Activated T-helper 17 cell treated with anti-CD3 and anti-CD28 coated beads, Interleukin-2, amount 50 U/mL, for 72 hours (primary cell): ENCODE data around the gene FIGN. TPM values are rescaled to one million over a fixed set of nuclear protein-coding genes. Genes with fewer than 3 reads are reported as not detected.

Source experiments
- ATAC-seq: fragments of 150-1000 bp; cut with Tn5 transposase; replicated peaks from 2 replicates; pipeline ENCODE4 v1.10.0; 2021; ENCODE audit warnings: mild to moderate bottlenecking, moderate library complexity
- H3K27ac Mint-ChIP-seq: one replicate; pipeline ENCODE4 v1.8.0; 2022; ENCODE audit warnings: mixed read lengths
- H3K27me3 Mint-ChIP-seq: one replicate; pipeline ENCODE4 v1.8.0; 2022; ENCODE audit warnings: mixed read lengths
- H3K36me3 Mint-ChIP-seq: one replicate; pipeline ENCODE4 v1.8.0; 2022; ENCODE audit warnings: low read depth, mild to moderate bottlenecking, mixed read lengths
- H3K4me1 Mint-ChIP-seq: one replicate; pipeline ENCODE4 v1.8.0; 2022; ENCODE audit warnings: mixed read lengths
- H3K4me3 Mint-ChIP-seq: one replicate; pipeline ENCODE4 v1.8.0; 2022; ENCODE audit warnings: mild to moderate bottlenecking, mixed read lengths
- H3K9me3 Mint-ChIP-seq: one replicate; pipeline ENCODE4 v1.8.0; 2022; ENCODE audit warnings: mixed read lengths
- total RNA-seq, 2 donors: library from RNA; stranded (reverse); gene quantifications; one replicate each; pipeline ENCODE4 v1.2.3, GENCODE V29; 2022

FIGN gene
- total RNA-seq, 2 donors from 2014 or later: not detected

DNA sequence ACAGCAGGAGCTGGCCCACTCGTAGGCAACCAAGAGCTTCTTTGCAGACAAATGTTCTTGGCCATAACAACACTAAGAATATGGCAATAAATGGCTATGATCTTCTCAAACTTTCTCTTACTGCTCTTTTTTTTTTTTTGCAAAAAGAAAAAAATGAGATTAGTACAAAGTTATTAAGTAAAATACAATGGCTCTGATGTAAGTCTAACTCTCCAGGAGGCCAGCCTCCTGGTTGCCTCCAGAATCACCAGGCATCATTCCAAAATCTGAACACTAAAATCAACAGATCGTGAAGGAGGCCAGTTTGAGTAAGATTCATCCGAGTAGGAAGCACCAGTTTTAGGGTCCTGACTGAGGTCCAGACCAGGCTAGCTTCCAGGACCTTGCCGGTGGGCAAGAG is 20.8 kb upstream of the FIGN start:
- Mint-ChIP-seq H3K4me1 (no peaks in the 10 kb centered on the region), H3K27me3 (no peaks in the 10 kb centered on the region), H3K9me3 (peaks cover 9% of the 10 kb centered on the region), H3K27ac (no peak overlapping the region), H3K36me3 (no peaks in the 10 kb centered on the region), H3K4me3 (no peak overlapping the region)
- no peak for ATAC-seq

DNA sequence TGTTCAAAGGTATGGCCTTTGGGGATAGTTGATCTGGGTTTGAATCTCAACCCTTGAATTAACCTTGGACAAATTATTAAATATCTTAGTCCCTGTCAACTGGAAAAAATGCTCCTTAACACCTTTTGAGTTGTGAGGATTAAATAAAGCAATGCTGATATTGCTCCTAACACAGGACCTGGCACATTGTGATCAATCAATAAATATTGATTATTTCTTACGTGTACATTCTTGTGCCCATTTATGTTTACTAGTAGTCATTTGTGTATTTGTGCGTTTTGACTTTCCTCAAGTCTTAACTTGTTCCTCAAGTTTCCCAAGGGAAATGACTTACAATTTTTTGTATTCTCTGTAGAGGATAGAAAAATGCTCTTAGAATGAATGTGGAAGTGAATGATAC is 19.6 kb upstream of the FIGN start:
- no peak overlapping the region for H3K4me3 Mint-ChIP-seq
- H3K4me1 Mint-ChIP-seq: no peaks in the 10 kb centered on the region
- no peak for ATAC-seq
- no peak overlapping the region for H3K27ac Mint-ChIP-seq
- H3K9me3 Mint-ChIP-seq: peaks cover 9% of the 10 kb centered on the region
- no peaks in the 10 kb centered on the region for H3K36me3 Mint-ChIP-seq
- H3K27me3 Mint-ChIP-seq: no peaks in the 10 kb centered on the region

DNA sequence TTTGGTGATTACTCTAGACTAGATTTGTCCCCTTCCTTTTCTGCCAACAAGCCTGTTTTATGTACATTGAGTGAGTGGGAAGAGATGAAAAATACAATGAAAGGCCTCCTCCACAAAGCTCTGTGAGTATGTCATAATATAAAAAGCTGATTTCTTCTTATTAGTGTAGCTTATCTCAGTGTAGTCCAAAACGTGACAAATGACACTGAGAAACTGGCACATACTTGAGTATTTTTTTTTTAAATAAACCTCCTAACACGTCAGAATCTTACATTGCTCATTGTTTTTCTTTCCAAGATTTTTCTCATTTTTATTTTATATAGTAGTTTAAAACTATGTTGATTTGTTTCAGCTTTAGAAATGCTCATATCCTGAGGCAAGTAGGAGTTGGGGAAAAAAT is 17.9 kb upstream of the FIGN start:
- Mint-ChIP-seq H3K27me3 (no peaks in the 10 kb centered on the region), H3K4me3 (no peak overlapping the region), H3K4me1 (no peaks in the 10 kb centered on the region), H3K27ac (no peak overlapping the region), H3K9me3 (peaks cover 15% of the 10 kb centered on the region), H3K36me3 (no peaks in the 10 kb centered on the region)
- no peak for ATAC-seq

DNA sequence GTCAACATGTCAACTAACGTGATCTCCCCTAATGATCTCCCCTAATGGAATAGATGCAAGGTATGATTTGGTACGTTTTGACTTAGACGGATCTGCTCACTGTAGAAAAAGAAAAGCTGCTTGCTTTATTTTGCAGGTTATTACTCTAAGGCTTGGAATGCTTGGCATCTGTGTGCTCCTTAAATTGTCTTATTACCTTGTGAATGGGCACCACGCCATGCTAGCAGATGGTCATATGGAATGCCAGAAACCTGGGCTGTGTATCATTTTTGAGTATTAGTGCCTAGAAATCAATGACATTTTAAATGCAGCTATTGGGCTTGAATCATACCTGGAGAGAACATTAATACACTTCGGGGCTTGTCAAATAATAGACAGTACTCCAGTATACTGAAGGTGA is 16.5 kb upstream of the FIGN start:
- H3K27me3 Mint-ChIP-seq: no peaks in the 10 kb centered on the region
- H3K4me3 Mint-ChIP-seq: no peak overlapping the region
- no peak for ATAC-seq
- no peaks in the 10 kb centered on the region for H3K36me3 Mint-ChIP-seq
- H3K27ac Mint-ChIP-seq: no peak overlapping the region
- H3K4me1 Mint-ChIP-seq: no peaks in the 10 kb centered on the region
- H3K9me3 Mint-ChIP-seq: peaks cover 10% of the 10 kb centered on the region

DNA sequence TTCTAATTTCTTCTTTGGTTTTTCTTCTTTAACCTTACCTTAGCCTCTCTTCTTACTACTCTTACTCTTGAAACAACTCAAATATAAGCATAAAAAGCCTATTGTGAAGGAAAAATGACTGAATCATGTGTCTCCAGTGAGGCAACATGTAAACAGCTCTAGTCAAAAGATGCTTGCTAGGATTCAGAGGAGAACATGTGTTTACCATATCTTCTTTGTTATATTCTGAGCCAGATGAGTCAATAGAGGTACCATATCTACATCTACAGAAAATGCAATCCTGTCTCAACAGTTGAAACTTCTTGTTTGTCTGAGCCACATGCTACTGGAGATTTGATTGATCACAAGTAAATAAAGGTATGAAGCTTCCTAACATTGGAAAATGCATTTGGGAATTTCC is 15.9 kb upstream of the FIGN start:
- H3K9me3 Mint-ChIP-seq: peaks cover 16% of the 10 kb centered on the region
- no peak overlapping the region for H3K4me3 Mint-ChIP-seq
- no peaks in the 10 kb centered on the region for H3K36me3 Mint-ChIP-seq
- H3K27me3 Mint-ChIP-seq: no peaks in the 10 kb centered on the region
- no peak overlapping the region for H3K27ac Mint-ChIP-seq
- no peak for ATAC-seq
- H3K4me1 Mint-ChIP-seq: no peaks in the 10 kb centered on the region

DNA sequence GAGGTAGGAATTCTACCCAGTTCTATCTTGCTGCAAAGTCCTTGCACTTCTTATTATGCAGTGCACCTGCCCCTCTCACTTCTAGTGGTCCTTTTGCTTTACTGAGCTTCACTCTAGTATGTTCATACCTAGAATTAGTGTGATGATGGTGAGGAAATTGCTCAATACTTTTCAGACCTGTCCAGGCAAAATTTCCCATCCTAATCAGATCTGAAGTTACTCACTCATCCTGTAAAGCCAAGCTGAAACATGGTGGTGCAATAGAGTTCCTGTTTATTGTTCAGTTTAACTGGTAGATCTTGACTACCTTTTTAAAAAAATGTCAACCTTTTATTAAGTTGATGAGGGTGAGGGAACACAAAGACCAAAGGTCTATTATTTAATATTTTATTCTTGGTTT is 12.6 kb upstream of the FIGN start:
- Mint-ChIP-seq H3K27me3 (no peaks in the 10 kb centered on the region), H3K4me1 (no peaks in the 10 kb centered on the region), H3K4me3 (no peak overlapping the region)

DNA sequence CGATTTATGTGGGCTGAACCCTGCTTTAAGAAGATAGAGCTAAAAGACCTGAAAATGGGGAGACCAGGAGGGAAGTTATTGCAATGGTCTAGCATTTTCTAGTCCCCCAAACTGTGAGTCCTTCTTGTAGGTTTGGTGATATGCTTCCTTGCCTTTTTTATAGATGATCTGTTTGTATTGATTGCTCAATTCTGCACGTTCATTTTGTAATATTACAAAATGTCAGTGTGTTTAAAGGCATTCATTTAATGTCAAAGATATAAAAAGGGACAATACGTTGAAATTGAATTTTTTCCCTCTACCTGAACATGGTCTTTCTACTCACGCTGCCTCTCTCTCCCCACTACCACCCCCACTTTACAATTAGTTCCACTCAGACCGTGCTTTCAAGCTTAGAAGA is 5.6 kb upstream of the FIGN start:
- Mint-ChIP-seq H3K4me1 (no peaks in the 10 kb centered on the region), H3K4me3 (no peak overlapping the region), H3K27me3 (peaks cover 5% of the 10 kb centered on the region), H3K9me3 (peaks cover 10% of the 10 kb centered on the region), H3K36me3 (no peaks in the 10 kb centered on the region), H3K27ac (no peak overlapping the region)
- ATAC-seq: no peak

More for the DNA sequence above, 12.6 kb upstream of the FIGN start:
- Mint-ChIP-seq H3K27ac (no peak overlapping the region), H3K36me3 (no peaks in the 10 kb centered on the region), H3K9me3 (peaks cover 25% of the 10 kb centered on the region)
- no peak for ATAC-seq

DNA sequence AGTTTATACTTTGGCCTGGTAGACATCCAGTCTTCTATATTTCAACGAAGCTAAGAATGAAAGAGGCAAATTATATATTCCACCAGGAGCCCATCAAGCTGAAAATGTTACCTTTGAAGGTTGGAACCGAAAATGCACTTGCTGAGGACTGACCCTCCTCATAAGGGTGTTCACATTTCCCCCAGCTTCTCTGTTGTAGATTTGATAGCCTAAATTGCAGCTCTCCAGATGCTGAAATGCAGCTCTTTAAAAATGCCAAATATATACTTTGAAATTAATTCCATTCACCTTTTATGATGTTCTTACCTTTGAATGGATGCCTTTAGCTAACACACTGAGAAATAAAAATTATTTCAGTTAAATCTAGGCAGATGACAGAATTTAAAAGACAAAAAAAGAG is 1.8 kb upstream of the FIGN start:
- no peak for ATAC-seq
- no peaks in the 10 kb centered on the region for H3K4me1 Mint-ChIP-seq
- H3K27ac Mint-ChIP-seq: no peak overlapping the region

DNA sequence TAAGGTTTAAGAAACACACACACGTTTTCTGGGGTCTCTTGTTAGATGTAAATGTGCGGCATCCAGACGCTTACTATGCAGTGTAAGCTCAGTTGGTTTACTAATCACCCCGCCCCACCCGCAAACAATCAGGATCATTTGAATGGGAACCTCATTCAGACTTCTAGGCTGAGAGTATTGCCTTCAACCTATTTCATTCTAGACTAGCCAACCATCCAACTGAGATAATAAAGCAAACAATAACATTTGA is 1.3 kb upstream of the FIGN start:
- H3K27me3 Mint-ChIP-seq: peaks cover 26% of the 10 kb centered on the region
- H3K4me1 Mint-ChIP-seq: no peaks in the 10 kb centered on the region
- peaks cover 8% of the 10 kb centered on the region for H3K9me3 Mint-ChIP-seq
- H3K27ac Mint-ChIP-seq: no peak overlapping the region
- H3K36me3 Mint-ChIP-seq: no peaks in the 10 kb centered on the region
- H3K4me3 Mint-ChIP-seq: no peak overlapping the region
- ATAC-seq: no peak

More for the DNA sequence above, 1.8 kb upstream of the FIGN start:
- Mint-ChIP-seq H3K4me3 (no peak overlapping the region), H3K36me3 (no peaks in the 10 kb centered on the region), H3K27me3 (peaks cover 26% of the 10 kb centered on the region), H3K9me3 (peaks cover 8% of the 10 kb centered on the region)

DNA sequence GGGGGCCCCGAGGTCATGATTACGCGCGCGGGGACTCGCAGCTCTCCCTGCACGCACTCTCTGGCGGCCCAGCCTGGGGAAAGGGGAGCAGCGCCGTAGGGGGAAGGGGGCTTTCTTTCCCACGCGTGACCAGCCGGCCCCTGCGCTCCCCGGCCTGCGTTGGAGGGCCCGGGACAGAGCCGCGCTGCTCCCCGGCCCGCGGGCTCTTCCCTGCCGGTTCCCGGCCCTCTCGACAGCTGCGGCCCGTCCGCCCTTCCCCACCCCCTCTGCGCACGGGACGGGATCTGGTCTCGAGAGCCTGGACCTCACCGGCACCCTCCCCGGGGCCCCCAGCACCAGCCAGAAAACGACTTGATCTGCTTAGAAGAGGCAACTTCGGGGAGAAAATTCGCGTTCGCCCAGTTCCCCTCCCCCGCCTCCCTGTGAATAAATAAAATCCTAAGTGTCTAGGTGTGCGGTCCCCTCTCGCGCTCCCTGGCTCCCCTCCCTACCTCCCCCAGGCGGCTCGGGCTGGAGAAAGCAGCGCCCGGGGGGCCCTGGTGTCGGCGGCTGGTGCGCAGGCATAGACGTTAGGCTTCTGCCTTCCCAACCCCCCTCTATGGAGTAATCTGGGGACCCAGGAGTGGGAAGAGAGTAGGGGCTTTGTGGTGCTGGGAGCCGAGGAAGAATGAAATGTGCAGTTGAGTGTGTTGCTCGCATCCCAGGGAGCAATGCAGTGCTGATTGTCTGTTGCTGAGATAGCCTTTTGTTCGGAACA is 803 bp upstream of the FIGN start:
- Mint-ChIP-seq H3K9me3 (peaks cover 12% of the 10 kb centered on the region), H3K27me3 (peaks cover 26% of the 10 kb centered on the region), H3K4me3 (no peak overlapping the region), H3K36me3 (no peaks in the 10 kb centered on the region), H3K27ac (no peak overlapping the region), H3K4me1 (no peaks in the 10 kb centered on the region)
- no peak for ATAC-seq

DNA sequence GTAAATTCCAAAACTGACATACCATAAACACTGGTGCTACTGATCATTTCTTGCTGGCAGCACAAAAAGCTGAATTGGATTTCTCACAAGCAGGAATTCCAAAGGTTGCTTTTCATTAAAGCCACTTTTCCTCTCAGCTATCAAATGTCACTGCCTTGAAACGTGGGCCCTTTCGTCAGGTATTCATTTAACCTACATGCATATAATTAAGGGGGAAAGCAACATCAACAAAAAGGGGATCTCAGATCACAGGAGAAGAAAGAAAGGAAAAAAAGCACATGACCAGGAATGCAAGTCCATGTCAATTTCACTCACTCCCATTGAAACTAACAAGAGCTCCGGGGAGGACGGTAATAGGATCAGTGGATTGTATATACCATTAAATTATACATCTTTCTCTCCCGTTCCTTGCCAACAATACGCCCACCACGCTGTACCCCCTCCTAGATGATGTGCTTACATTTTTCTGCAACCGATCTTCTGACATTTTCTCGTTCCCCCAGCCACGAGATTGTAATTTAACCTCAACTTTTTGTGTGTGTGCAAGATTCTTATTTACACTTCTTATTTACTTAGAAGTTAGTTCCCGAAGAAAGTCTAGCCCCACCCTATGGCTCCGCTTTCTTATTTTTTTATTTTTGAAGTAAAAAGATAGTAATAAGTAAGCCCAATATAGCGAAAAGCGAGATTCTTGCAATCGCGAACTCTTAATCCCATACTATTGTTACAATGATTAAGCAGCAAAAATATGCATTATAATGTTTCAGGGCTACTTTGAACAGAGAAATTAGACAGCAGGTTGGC is 725 bp downstream of the FIGN start:
- ATAC-seq: no peak
- peaks cover 26% of the 10 kb centered on the region for H3K27me3 Mint-ChIP-seq
- H3K36me3 Mint-ChIP-seq: no peaks in the 10 kb centered on the region
- peaks cover 8% of the 10 kb centered on the region for H3K9me3 Mint-ChIP-seq
- no peak overlapping the region for H3K27ac Mint-ChIP-seq
- no peaks in the 10 kb centered on the region for H3K4me1 Mint-ChIP-seq
- no peak overlapping the region for H3K4me3 Mint-ChIP-seq

DNA sequence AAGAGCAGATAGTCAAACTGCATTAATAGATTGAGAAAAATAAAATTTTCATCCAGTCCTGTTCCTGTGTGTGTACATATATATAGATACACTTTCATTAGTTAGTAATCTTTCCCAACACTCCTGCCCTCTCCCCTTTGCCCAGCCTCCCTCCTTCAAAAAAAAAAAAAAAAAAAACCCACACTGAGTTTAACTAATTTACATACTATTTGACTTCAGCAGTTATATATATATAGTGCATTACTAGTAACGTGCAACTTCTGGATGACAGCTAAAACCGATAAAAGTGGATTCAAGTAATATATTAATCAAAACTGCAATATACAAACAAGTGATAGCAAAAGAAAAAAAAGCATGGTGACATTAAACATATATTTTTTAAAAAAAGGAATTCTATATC is 1.4 kb downstream of the FIGN start:
- H3K9me3 Mint-ChIP-seq: peaks cover 8% of the 10 kb centered on the region
- no peaks in the 10 kb centered on the region for H3K36me3 Mint-ChIP-seq
- H3K27me3 Mint-ChIP-seq: peaks cover 26% of the 10 kb centered on the region
- H3K27ac Mint-ChIP-seq: no peak overlapping the region
- no peaks in the 10 kb centered on the region for H3K4me1 Mint-ChIP-seq
- no peak for ATAC-seq
- H3K4me3 Mint-ChIP-seq: no peak overlapping the region

DNA sequence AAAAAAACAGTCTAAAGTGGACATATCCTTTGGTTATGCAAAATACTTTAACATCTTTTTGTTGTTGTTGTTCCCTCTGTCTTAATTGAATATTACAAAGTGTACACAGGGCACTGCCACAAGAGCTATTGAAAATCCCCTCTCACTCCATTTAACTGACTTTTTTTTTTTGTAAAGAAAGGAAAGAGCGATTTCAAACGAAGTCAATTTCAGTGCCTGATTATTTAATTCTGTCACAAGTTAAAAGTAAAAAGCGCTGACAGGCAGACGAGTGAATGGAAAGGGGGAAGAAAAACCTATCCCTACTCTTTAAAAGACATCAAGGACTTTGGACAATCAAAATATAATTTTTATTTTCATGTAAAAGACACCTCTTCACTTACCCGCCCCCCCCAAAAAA is 1.9 kb downstream of the FIGN start:
- Mint-ChIP-seq H3K4me1 (no peaks in the 10 kb centered on the region), H3K27ac (no peak overlapping the region), H3K4me3 (no peak overlapping the region), H3K36me3 (no peaks in the 10 kb centered on the region), H3K9me3 (peaks cover 8% of the 10 kb centered on the region), H3K27me3 (peaks cover 26% of the 10 kb centered on the region)
- no peak for ATAC-seq

DNA sequence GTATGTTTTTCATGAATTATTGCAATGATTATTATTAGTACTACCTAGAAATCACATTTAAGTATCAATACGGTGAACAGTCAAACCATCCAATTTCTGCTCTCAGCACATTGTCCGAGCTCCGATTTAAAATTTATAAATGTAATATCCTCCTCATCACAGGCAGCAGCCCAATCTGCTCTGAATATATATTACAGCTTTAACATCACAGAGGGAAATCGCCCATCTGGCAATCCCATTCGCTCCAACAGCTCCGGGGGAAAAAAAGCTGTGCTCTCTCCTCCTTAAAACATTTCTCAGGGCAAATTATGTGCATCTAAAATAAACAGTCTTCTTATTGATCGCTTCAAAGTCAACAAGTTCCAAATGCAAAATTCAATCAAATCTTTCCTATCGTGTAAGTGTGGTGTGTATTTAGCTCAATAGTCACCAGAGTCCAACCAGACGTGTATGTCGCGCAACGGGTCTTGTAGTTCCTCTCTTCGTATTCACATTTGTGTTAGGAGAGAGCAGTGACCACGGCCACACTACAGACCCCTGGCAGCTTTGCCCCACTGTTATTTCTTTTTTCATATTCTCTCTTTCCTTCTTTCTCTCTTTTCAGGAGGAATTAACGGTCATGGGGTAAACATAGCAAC is 2.4 kb downstream of the FIGN start:
- H3K4me3 Mint-ChIP-seq: no peak overlapping the region
- peaks cover 8% of the 10 kb centered on the region for H3K9me3 Mint-ChIP-seq
- no peak for ATAC-seq
- H3K4me1 Mint-ChIP-seq: no peaks in the 10 kb centered on the region
- H3K27me3 Mint-ChIP-seq: peaks cover 26% of the 10 kb centered on the region
- H3K36me3 Mint-ChIP-seq: no peaks in the 10 kb centered on the region
- no peak overlapping the region for H3K27ac Mint-ChIP-seq

DNA sequence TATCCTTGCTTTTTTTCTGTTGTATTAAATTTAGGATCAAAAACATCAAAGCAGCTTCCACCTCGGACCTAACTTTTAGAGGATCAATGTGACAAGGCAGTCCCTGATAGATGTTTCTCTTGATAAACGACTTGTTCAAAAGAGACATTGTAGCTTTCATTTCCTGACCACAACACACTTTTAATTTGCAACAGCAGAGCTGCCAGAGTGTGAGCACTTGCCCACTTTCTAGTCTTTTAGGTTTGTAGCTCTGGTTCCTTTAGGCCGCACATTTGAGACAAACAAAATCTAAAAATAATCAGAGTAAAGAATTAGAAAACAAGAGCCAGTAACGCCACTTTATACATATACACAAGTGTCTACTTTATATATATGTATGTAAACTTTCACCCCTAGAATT is 3.1 kb downstream of the FIGN start:
- no peaks in the 10 kb centered on the region for H3K4me1 Mint-ChIP-seq
- no peak overlapping the region for H3K27ac Mint-ChIP-seq
- no peak overlapping the region for H3K4me3 Mint-ChIP-seq
- peaks cover 26% of the 10 kb centered on the region for H3K27me3 Mint-ChIP-seq
- ATAC-seq: no peak
- H3K9me3 Mint-ChIP-seq: peaks cover 8% of the 10 kb centered on the region
- H3K36me3 Mint-ChIP-seq: no peaks in the 10 kb centered on the region
